GM11168 (cell line): ENCODE measurements around the gene TESK2.
"Not testable (repeated sequence)": the region's sequence is repeated elsewhere in the genome, so short reads cannot be mapped to it uniquely, and the experiment has no call there.

Experiments
- in situ Hi-C: fragments of 300-500 bp; cut with MboI; formaldehyde crosslinking; loops from one replicate; pipeline ENCODE4 v1.12.0; 2022; ENCODE audit warnings: low sequenced_read_pairs; ENCODE audit not compliant: unreplicated experiment

The TESK2 gene

GRCh38 chr1:45490626-45491486 lies at the start of gene TESK2:
TESK2 (minus strand) TSS chr1:45491163; CDS start chr1:45457785, 33,378 bp downstream.
- in situ Hi-C loops: loop anchor here (5.0 to 10.0 kb wide), 2 partner anchors 139 to 466 kb away; no protein-coding TSS in a partner anchor

GRCh38 chr1:45536886-45537285 lies 45.9 kb upstream of the TESK2 start:
- in situ Hi-C loops: no loop called here

GRCh38 chr1:45535988-45536766 lies 45.2 kb upstream of the TESK2 start:
- in situ Hi-C loops: no loop called here

- in situ Hi-C loops: no loop called here
Measured at GRCh38 chr1:45531873-45532272, 40.9 kb upstream of the TESK2 start.

- in situ Hi-C loops: no loop called here
Measured at GRCh38 chr1:45530632-45531135, 39.7 kb upstream of the TESK2 start.

GRCh38 chr1:45526135-45526644 lies 35.2 kb upstream of the TESK2 start:
- in situ Hi-C loops: no loop called here

GRCh38 chr1:45523975-45524374 lies 33.0 kb upstream of the TESK2 start:
- in situ Hi-C loops: not testable (repeated sequence)

GRCh38 chr1:45523516-45523915 lies 32.6 kb upstream of the TESK2 start:
- in situ Hi-C loops: not testable (repeated sequence)

- in situ Hi-C loops: no loop called here
Measured at GRCh38 chr1:45522324-45523104, 31.6 kb upstream of the TESK2 start.

GRCh38 chr1:45521413-45522323 lies 30.7 kb upstream of the TESK2 start, which contains the start of gene PRDX1:
PRDX1 (minus strand) TSS chr1:45521884; CDS start chr1:45519043, 2,841 bp downstream.
- in situ Hi-C loops: no loop called here

- in situ Hi-C loops: not testable (repeated sequence)
Measured at GRCh38 chr1:45519774-45520173, 28.8 kb upstream of the TESK2 start.

GRCh38 chr1:45518910-45519309 lies 27.9 kb upstream of the TESK2 start:
- in situ Hi-C loops: no loop called here

- in situ Hi-C loops: not testable (repeated sequence)
Measured at GRCh38 chr1:45518366-45518765, 27.4 kb upstream of the TESK2 start.

- in situ Hi-C loops: no loop called here
Measured at GRCh38 chr1:45516465-45516864, 25.5 kb upstream of the TESK2 start.

- in situ Hi-C loops: no loop called here
Measured at GRCh38 chr1:45516036-45516435, 25.1 kb upstream of the TESK2 start.

- in situ Hi-C loops: not testable (repeated sequence)
Measured at GRCh38 chr1:45513532-45514260, 22.7 kb upstream of the TESK2 start.

- in situ Hi-C loops: no loop called here
Measured at GRCh38 chr1:45512641-45513054, 21.7 kb upstream of the TESK2 start.

GRCh38 chr1:45510972-45511527 lies 20.1 kb upstream of the TESK2 start:
- in situ Hi-C loops: no loop called here
